HT1080 (cell line): Measurements from ENCODE around the gene MMP24OS. TPM values are rescaled to one million over a fixed set of nuclear protein-coding genes. Genes with fewer than 3 reads are reported as not detected.
"Not testable (repeated sequence)": the region's sequence is repeated elsewhere in the genome, so short reads cannot be mapped to it uniquely, and the experiment has no call there.

Experiments
- DNase-seq: peaks from one replicate; pipeline ENCODE4 v3.0.0-alpha.2; 2015; ENCODE audit warnings: low read depth
- total RNA-seq: library from RNA; depleted of rRNA; stranded (reverse); fragments of >200 nt; shearing (Covaris generic); gene quantifications from 2 replicates; pipeline ENCODE4 v1.2.3, GENCODE V29; 2014

MMP24OS gene
- total RNA-seq, 1 experiment from 2014 or later: 38.1 TPM

GRCh38 chr20:35276408-35276807 is 1.5 kb downstream of the MMP24OS start:
- no peak for DNase-seq

DNA sequence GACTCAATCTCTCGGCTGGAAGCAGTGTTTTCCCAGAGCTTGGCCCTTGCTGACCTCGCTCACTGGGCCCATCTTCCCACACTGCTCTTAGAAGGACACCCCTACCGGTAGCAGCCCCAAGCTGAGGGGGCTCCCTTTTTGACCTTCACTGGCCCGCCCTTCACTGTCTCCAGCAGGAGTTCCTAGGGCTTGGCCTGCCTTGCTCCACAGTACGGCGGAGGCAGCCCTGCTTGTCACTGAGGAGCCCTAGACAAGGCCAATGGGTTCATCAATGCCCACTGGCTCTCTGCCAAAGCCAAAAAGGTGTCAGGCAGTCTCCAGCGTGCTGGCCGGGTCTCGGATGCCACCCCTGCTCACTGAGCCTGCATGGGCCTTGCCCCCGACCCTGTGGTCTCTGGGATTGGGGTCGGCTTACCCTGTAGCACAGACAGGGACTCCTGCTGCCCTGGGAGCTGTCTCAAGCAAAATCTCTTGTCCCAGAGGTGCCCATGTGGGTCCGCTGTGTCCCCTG is 2.1 kb downstream of the MMP24OS start:
- DNase-seq: no peak

DNA sequence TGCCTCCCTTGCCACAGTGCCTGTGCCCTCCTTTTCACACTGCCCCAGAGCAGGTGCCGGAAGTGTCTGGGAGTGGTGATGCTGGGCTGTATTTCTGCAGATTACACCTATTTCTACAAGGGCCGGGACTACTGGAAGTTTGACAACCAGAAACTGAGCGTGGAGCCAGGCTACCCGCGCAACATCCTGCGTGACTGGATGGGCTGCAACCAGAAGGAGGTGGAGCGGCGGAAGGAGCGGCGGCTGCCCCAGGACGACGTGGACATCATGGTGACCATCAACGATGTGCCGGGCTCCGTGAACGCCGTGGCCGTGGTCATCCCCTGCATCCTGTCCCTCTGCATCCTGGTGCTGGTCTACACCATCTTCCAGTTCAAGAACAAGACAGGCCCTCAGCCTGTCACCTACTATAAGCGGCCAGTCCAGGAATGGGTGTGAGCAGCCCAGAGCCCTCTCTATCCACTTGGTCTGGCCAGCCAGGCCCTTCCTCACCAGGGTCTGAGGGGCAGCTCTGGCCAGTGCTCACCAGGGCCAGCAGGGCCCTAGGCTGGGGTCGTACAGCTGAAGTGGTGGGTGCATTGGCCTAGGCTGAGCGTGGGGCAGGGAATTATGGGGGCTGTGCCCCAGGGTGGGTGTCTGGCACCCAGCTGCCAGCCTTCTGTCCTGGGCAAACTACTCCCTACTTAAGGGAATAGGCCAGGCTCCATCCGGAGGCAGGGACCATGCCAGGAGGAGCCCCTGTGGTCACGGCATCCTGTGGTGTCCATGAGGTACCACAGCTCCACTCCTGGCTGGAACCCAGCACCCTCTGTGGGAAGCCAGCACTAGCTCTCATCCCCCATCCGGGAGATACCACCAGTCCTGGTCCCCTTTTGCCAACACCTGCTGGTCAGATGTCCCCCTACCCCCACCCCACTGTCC is 3.5 kb downstream of the MMP24OS start:
- no peak for DNase-seq

- DNase-seq: no peak
Observed at GRCh38 chr20:35273449-35274171, 4.3 kb downstream of the MMP24OS start.

- no peak for DNase-seq
Observed at GRCh38 chr20:35271904-35272303, 6.0 kb downstream of the MMP24OS start.

DNA sequence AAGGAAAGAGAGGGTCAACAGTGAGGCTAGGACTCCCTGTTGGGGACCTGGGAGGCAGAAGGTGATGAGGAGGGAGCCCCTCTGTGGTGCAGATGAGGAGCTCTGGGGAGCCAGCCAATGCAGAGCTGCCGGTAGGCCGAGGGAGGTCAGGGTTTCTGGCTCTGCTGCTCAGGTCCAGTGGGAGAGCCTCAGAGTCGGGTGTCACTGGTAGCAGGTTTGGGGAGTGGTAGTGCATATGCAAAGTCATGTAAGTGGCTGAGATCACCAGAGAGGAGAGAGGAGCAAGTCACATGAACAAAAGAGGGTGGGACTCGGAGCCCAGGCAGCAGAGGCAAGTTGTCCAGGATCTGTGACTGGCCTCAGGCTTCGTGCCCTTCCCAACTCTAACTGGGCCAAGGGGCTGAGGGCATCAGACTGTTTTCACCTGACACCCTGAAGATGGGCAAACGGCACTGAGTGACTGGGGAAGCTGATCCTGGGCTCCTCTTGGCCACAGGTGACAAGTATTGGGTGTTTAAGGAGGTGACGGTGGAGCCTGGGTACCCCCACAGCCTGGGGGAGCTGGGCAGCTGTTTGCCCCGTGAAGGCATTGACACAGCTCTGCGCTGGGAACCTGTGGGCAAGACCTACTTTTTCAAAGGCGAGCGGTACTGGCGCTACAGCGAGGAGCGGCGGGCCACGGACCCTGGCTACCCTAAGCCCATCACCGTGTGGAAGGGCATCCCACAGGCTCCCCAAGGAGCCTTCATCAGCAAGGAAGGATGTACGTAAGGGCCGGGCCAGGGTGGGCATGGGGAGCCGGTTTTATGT is 6.6 kb downstream of the MMP24OS start:
- no peak for DNase-seq

DNA sequence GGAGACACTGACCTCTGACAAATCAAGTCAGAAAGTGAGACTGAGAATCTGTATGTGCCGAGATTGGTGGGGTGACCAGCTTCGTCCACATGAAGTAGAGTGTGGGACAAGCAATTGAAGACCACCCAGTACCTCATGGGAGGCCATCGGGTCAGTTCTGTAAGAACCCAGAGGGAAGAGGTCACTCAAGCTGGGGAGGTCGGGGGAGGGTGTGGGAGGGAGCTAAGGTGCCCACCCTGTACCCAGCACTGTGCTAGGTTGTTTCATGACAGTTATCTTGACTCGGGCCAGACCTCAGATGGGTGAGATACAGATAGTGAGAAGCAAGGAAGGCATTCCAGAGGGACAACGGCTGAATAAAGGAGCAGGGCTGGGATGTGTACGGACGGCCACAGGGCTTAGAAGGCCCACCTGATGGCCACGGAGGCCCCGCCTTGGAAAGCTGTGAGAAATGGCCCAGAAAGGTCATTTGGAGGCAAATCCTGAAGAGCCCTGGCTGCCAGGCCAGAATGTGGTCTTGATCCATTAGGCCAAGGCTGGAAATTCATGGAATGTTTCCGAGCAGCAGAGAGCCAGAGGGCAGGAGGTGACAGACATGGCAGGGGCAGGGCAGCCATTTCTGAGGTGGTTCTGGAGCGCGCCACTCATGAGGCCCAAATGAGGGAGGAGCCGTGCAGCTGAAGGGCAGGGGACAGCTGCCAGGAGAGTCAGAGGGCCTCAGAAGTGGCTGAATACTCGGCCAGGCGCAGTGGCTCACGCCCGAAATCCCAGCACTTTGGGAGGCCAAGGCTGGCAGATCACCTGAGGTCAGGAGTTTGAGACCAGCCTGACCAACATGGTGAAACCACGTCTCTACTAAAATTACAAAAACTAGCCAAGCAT is 7.7 kb downstream of the MMP24OS start:
- DNase-seq: no peak

- peak; percentile 76 for DNase-seq
Observed at GRCh38 chr20:35269055-35269781, 8.7 kb downstream of the MMP24OS start.

GRCh38 chr20:35267092-35267491 is 10.8 kb downstream of the MMP24OS start:
- DNase-seq: no peak

GRCh38 chr20:35264755-35265154 is 13.2 kb downstream of the MMP24OS start:
- DNase-seq: no peak

DNA sequence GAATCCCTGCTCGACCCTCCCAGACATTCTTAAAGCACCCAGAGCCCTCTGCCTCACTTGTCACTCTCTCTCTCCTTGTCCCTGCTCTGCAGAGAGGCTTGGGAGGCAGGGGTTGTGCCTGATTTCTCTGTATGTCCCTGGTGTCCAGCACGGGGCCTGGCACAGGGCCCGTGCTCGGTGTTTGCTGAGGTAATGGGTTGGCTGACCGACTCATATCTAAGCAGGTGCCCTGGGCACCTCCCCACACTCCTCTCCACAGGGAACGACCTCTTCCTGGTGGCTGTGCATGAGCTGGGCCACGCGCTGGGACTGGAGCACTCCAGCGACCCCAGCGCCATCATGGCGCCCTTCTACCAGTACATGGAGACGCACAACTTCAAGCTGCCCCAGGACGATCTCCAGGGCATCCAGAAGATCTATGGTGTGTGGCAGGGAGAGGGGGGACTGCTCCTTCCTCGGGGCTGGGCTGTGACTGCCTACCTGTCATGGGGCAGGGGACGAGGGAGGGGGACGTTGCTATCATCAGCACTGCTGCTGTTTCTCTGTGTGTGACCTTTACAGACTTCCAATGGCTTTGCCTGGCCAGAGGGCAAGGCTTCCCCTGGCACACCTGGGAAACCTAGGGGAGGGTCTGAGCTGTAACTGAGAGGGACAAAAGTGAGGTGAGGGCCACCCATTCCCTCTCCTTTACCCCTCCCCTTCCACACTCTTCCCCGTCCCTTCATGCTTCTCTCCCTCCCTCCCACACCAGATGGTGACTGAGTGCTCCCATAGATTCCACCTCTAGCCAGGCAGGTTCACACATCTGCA is 14.2 kb downstream of the MMP24OS start:
- DNase-seq: no peak

DNA sequence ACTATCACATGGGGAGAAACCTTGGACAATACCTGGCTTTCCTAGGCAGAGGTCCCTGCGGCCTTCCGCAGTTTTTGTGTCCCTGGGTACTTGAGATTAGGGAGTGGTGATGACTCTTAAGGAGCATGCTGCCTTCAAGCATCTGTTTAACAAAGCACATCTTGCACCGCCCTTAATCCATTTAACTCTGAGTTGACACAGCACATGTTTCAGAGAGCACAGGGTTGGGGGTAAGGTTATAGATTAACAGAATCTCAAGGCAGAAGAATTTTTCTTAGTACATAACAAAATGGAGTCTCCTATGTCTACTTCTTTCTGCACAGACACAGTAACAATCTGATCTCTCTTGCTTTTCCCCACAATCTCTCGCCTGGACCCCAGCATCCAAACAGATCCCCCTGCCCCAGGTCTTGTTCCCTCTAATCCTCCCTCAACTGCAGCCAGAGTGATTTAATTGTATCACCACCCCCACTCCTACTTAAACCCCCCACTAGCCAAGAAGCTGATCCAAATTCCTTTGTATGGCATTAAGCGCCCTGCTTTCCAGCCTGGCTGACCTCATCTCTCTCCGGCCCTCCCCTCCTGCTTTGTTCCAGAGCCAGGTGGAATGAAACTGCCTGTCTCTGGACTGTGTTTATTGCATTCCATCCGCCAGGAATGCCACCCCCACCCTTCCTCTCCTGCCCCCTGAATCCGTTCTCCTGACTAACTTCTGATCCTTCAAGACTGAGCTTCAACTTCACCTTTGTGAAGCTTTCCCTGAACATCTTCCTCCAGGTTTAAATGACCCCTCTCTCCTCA is 15.0 kb downstream of the MMP24OS start:
- peak; percentile 66 for DNase-seq

GRCh38 chr20:35262321-35262720 is 15.6 kb downstream of the MMP24OS start:
- not testable (repeated sequence) for DNase-seq

DNA sequence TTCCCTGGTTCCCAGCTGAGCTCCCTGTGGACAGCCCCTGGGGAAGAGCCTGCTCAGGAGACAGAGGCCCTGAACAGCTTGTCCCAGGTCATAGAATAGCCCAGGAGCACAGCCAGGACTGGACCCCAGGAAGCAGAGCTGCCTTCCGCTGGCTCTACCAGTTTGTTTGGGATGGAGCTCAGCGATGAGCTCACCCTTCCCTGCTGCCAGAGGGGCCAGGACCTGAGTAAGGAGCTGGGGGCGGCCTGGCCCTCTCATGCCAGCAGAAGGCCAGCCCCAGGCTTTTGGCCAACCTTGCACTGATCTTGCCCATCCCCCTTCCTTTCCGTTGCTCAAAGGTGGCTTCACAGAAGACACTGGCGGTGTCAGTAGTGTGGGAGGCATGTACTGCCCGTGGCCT is 17.5 kb downstream of the MMP24OS start:
- DNase-seq: no peak

DNA sequence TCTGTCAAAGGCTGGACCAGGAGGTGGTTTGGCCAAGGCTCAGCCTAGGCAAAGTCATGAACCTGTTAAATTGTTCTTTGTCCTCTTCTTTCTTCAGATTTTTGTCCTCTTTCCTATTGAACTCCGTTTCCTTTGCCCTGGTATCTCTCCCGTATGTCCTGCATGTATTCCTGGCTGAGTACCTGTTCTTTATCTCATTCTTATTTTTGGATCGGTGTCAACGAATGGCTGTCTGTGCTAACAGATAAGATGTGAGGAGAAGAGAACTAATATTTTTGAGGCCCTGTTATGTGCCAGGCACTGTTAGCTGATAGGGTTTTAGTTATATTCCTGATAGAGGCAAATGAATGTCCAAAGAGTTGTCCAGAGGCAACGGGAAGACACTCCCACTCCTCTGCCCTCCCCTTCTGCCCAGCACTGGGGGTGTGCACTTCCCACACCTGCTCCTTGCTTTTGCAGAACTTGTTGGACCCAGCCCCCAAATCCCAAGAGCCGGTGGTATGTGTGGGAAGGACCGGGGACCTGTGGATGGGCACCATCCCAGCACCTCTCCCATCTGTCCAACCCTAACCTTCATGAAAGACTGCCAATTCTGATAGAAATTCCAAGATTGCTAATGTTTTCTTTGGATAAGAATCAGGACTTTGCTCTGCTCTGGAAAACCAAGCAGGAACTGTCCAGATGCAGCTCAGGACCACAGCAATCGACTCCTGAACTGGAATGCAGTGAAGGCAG is 20.6 kb downstream of the MMP24OS start:
- peak; percentile 32 for DNase-seq

DNA sequence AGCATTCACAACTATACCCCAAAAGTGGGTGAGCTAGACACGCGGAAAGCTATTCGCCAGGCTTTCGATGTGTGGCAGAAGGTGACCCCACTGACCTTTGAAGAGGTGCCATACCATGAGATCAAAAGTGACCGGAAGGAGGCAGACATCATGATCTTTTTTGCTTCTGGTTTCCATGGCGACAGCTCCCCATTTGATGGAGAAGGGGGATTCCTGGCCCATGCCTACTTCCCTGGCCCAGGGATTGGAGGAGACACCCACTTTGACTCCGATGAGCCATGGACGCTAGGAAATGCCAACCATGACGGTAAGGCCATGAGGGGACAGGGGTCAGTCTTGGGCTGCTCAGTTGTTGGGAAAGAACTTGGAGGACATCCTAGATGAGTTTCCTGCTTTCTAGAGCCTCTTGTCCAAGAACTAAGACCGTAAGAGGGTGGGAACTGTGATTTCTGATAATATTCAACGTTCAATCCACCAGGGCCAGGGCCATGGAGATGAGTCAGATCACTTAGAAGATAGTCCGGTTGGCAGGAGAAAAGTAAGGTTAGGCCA is 23.4 kb downstream of the MMP24OS start:
- no peak for DNase-seq

DNA sequence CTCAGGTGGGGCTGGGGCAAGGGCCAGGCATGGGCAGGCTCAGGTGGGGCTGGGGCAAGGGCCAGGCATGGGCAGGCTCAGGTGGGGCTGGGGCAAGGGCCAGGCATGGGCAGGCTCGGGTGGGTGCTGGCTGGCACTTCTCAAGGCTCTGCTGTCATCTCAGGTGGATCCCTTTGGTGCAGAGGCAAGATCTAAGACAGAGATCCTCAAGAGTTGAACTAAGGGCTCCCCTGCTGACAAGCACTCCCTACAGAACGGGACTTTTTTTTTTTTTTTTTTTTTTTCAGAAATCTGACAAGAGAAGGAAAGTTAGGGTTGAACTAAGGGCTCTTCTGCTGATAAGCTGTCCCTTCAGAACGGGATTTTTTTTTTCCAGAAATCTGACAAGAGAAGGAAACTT is 24.9 kb downstream of the MMP24OS start:
- DNase-seq: no peak
